ENCODE data around the gene CTRL. TPM values are rescaled to one million over a fixed set of nuclear protein-coding genes. Genes with fewer than 3 reads are reported as not detected.

The CTRL gene
- total RNA-seq, 2 experiments from 2014 or later = 3.8 to 3.9 TPM

DNA sequence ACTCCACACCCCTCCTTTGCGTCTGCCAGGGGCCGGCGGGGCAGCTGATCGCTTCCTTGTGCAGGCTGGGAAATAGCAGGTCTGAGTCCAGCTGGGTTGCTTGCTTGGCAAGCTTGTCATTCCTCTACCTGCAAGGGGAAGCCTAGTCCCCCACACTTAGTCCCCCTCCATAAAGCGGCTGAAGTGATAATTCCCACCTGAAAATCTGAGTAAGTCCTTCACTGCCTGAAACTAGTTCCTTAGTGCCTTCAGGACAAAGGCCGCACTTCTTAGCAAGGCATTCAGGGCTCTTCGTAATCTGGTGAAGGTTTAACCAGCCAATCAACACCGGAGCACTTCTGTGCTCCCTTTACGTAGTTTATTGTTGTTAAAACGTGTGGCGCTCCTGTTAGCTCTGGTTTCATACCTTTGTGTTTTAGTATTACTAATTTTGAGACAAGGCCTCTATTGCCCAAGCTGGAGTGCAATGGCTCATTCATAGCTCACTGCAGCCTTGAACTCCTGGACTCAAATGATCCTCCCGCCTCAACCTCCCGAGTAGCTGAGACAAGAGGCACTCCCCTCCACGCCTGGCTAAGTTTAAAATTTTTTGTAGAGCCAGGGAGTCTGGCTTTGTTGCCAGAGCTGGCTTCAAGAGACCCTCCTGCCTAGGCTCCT, 37.8 kb downstream of the CTRL start:
- Mint-ChIP-seq H3K36me3 (ENCODE audit: low read depth) (no peaks in the 10 kb centered on the region), H3K9me3 (no peaks in the 10 kb centered on the region), H3K4me3 (peak overlapping the region; percentile 97), H3K27me3 (no peaks in the 10 kb centered on the region), H3K27ac (peak overlapping the region; percentile 95), H3K4me1 (ENCODE audit: low read depth) (peaks cover 26% of the 10 kb centered on the region)
- ChIA-PET CTCF (interaction anchor here (0.9 to 4.9 kb wide), 8 partner anchors 10 to 373 kb away, joined by 3 to 30 read pairs (median 6); partner anchors contain the start of genes CTRL, NRN1L and PSMB10), POLR2A (interaction anchor here (0.5 to 2.1 kb wide), 11 partner anchors 19 to 331 kb away, joined by 3 to 8 read pairs (median 3); partner anchors contain the start of genes EDC4 and PSMB10)
- DNase-seq (peak; percentile 29), ATAC-seq (no peak)
- TF ChIP-seq, protein P1, sequence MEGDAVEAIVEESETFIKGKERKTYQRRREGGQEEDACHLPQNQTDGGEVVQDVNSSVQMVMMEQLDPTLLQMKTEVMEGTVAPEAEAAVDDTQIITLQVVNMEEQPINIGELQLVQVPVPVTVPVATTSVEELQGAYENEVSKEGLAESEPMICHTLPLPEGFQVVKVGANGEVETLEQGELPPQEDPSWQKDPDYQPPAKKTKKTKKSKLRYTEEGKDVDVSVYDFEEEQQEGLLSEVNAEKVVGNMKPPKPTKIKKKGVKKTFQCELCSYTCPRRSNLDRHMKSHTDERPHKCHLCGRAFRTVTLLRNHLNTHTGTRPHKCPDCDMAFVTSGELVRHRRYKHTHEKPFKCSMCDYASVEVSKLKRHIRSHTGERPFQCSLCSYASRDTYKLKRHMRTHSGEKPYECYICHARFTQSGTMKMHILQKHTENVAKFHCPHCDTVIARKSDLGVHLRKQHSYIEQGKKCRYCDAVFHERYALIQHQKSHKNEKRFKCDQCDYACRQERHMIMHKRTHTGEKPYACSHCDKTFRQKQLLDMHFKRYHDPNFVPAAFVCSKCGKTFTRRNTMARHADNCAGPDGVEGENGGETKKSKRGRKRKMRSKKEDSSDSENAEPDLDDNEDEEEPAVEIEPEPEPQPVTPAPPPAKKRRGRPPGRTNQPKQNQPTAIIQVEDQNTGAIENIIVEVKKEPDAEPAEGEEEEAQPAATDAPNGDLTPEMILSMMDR (IDR thresholded peaks at IDR 0.05) = no peak
- intact Hi-C loops (cut with micrococcal nuclease) = no loop called here

DNA sequence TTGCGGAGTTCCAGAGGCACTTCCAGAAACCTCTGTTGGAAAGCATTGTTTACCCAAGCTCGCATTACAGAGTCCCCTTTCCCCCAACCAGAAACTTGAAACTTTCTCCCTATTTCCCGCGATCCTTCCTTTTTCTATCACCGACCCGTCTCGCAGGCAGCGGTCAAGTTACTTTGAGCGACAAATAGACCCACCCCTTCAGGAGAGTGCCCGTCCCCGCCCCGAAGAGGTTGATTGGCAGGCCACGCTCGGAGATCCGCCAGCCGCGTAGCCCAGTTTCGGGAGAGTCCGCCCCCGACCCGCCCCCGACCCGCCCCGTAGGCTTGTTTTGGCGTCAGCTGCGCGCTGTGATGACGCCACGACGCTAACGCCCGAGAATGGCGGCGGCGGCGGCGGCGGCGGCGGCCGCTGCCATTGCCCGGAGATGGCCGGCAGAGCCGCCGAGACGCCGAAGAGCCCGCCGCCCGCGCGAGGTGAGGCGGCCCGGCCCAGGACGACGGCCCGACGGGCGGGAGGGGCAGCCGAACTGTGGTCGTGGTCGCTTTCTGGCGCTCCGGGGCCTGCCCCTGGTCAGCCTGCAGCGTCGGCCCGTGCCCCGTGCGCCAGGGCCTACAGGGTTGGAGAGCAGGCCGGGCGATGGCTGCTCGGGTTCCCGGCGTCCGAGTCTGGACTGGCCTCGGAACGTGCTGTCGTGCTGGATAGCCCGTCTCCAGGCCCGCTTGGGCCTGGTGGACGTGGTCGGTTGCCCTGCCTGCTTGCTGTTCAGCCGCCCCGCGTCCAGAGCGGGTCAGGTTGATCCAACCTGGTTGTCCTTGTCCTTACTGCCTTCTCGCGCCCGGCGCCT, 38.5 kb downstream of the CTRL start, which contains the start of gene PSKH1:
TSS of gene PSKH1 (plus strand) at position 356 of the 844 bp plus-strand sequence. CDS start 15,496 bp downstream, outside the sequence.
- Mint-ChIP-seq H3K27ac (peak within 1 kb of the TSS; percentile 95), H3K4me3 (peak within 1 kb of the TSS; percentile 97), H3K36me3 (ENCODE audit: low read depth) (no peaks in the 10 kb centered on the region), H3K4me1 (ENCODE audit: low read depth) (peaks cover 26% of the 10 kb centered on the region), H3K27me3 (no peaks in the 10 kb centered on the region), H3K9me3 (no peaks in the 10 kb centered on the region)
- CTCF ChIA-PET = interaction anchor here (0.6 to 4.9 kb wide), 11 partner anchors 9 to 372 kb away, joined by 3 to 30 read pairs (median 5); partner anchors contain the start of genes CTRL, NRN1L and PSMB10
- DNase-seq = peak; percentile 97
- intact Hi-C loops (cut with micrococcal nuclease) = no loop called here
- TF ChIP-seq, protein P1 (IDR thresholded peaks at IDR 0.05) = no peak
- ATAC-seq = peak; percentile 100
- POLR2A ChIA-PET = interaction anchor here (0.5 to 2.1 kb wide), 12 partner anchors 9 to 112 kb away, joined by 3 to 8 read pairs (median 4); partner anchors contain the start of genes CTRL, EDC4, NRN1L and PSMB10

DNA sequence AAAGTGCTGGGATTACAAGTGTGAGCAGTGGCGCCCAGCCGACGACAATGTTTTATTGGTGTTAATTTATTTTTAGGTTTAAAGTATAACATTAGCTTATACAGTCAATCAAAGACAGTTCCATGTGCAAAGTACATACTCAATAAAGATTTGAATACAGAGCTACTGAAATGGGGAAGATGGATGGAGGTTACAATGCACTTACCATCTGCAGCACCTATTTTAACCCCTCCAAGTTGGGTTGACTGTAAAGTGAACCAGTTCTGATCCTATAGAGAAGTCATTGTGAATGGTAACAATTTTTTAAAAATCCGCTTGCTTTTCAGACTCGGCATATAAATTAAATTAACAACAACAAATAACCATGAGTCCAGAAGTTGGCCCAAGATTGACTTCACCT, 39.3 kb downstream of the CTRL start:
- DNase-seq (no peak), ATAC-seq (no peak)
- Mint-ChIP-seq H3K27ac (peak overlapping the region; percentile 80), H3K4me1 (ENCODE audit: low read depth) (peaks cover 24% of the 10 kb centered on the region), H3K27me3 (no peaks in the 10 kb centered on the region), H3K4me3 (peak overlapping the region; percentile 79), H3K36me3 (ENCODE audit: low read depth) (no peaks in the 10 kb centered on the region), H3K9me3 (no peaks in the 10 kb centered on the region)
- TF ChIP-seq, protein P1 (IDR thresholded peaks at IDR 0.05) = no peak
- POLR2A ChIA-PET = interaction anchor here (0.7 to 2.1 kb wide), 7 partner anchors 8 to 48 kb away, joined by 3 to 8 read pairs (median 5); partner anchors contain the start of genes CTRL, NRN1L and PSMB10
- intact Hi-C loops (cut with micrococcal nuclease) = no loop called here
- CTCF ChIA-PET = interaction anchor here (0.6 to 4.9 kb wide), 9 partner anchors 9 to 149 kb away, joined by 3 to 30 read pairs (median 5); partner anchors contain the start of genes CTRL, NRN1L and PSMB10

DNA sequence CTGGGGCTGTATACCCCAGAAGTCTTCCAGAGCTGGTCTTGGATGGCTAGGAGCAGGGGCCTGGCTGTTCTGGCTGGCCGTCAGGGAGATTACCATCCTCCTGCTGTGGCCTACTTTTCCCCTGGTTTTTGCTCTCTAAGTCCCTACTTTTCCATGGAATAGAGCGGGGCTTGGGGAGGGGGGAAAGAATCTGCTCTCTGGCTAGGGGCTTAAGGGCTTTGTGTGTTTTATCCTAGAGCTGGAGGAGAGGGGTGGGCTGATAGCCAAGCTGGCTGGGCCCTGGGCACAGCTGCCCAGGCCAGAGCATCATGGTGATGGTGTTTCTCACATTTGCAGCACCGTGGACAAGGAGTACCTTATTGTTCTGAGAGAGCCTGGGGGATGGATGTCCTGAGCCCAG, 43.3 kb downstream of the CTRL start:
- Mint-ChIP-seq H3K4me3 (no peak overlapping the region), H3K36me3 (ENCODE audit: low read depth) (peaks cover 4% of the 10 kb centered on the region), H3K27ac (no peak overlapping the region), H3K9me3 (no peaks in the 10 kb centered on the region), H3K27me3 (no peaks in the 10 kb centered on the region), H3K4me1 (ENCODE audit: low read depth) (peaks cover 7% of the 10 kb centered on the region)
- ATAC-seq (no peak), DNase-seq (no peak)
- intact Hi-C loops (cut with micrococcal nuclease) = no loop called here
- POLR2A ChIA-PET = interaction anchor here (0.5 to 1.2 kb wide), 6 partner anchors 9 to 48 kb away, joined by 3 to 4 read pairs (median 4); partner anchors contain the start of genes CTRL and PSMB10
- TF ChIP-seq, protein P1 (IDR thresholded peaks at IDR 0.05) = no peak
- CTCF ChIA-PET = interaction anchor here (1.3 to 1.6 kb wide), 3 partner anchors 40 to 153 kb away, joined by 4 to 5 read pairs (median 4); no protein-coding TSS in a partner anchor
